CD4-positive, CD25-positive, alpha-beta regulatory T cell (primary cell): ENCODE data around the gene EPB41L2. TPM values are rescaled to one million over a fixed set of nuclear protein-coding genes. Genes with fewer than 3 reads are reported as not detected.

Experiments
- ATAC-seq, 2 donors: fragments of 150-1000 bp; cut with Tn5 transposase; one replicate each; pipeline ENCODE4 v1.10.0; 2021; ENCODE audit warnings: low read depth in 2 of 2, moderate number of reproducible peaks in 2 of 2, moderate library complexity in 1 of 2
- DNase-seq, 3 donors: peaks; one replicate each; pipeline versions ENCODE4 v3.0.0 to v3.0.0-alpha.2; 2012 to 2022; ENCODE audit warnings: mixed read lengths in 1 of 3
- H3K27ac ChIP-seq: one replicate; pipeline ENCODE4 v1.7.0; 2013; ENCODE audit warnings: mild to moderate bottlenecking, low read length; ENCODE audit not compliant: insufficient read depth, poor library complexity, severe bottlenecking
- H3K27me3 ChIP-seq: one replicate; pipeline ENCODE4 v1.7.0; 2013; ENCODE audit warnings: low read length; ENCODE audit not compliant: control insufficient read depth, insufficient read depth
- H3K36me3 ChIP-seq: one replicate; pipeline ENCODE4 v1.7.0; 2013; ENCODE audit warnings: mild to moderate bottlenecking, low read length, moderate library complexity; ENCODE audit not compliant: control insufficient read depth, insufficient read depth
- H3K4me1 ChIP-seq: 2 replicates; pipeline ENCODE4 v1.7.0; 2013; ENCODE audit warnings: mild to moderate bottlenecking, low read length; ENCODE audit not compliant: insufficient read depth, control insufficient read depth, poor library complexity, severe bottlenecking
- H3K4me3 ChIP-seq: one replicate; pipeline ENCODE4 v1.7.0; 2013; ENCODE audit warnings: low read depth, mild to moderate bottlenecking, low read length, moderate library complexity
- H3K9me3 ChIP-seq, 2 experiments: 1 replicate in 1 of 2; 2 replicates in 1 of 2; pipeline ENCODE4 v1.7.0; 2013; ENCODE audit warnings: low read length in 2 of 2, mild to moderate bottlenecking in 1 of 2, moderate library complexity in 1 of 2; ENCODE audit not compliant: control insufficient read depth in 2 of 2
- H3K27ac Mint-ChIP-seq, 3 donors: one replicate each; pipeline ENCODE4 v1.8.0; 2020 to 2022; ENCODE audit warnings: mild to moderate bottlenecking in 3 of 3, mixed read lengths in 3 of 3, moderate library complexity in 2 of 3
- H3K27me3 Mint-ChIP-seq: one replicate; pipeline ENCODE4 v1.8.0; 2022; ENCODE audit warnings: mild to moderate bottlenecking, mixed read lengths
- H3K36me3 Mint-ChIP-seq: one replicate; pipeline ENCODE4 v1.8.0; 2020; ENCODE audit warnings: mixed read lengths
- H3K4me1 Mint-ChIP-seq, 4 donors: one replicate each; pipeline ENCODE4 v1.8.0; 2020 to 2022; ENCODE audit warnings: mixed read lengths in 4 of 4, mild to moderate bottlenecking in 1 of 4
- H3K4me3 Mint-ChIP-seq, 4 donors: one replicate each; pipeline ENCODE4 v1.8.0; 2020 to 2022; ENCODE audit warnings: mild to moderate bottlenecking in 4 of 4, mixed read lengths in 4 of 4, moderate library complexity in 3 of 4
- H3K9me3 Mint-ChIP-seq, 7 donors: one replicate each; pipeline ENCODE4 v1.8.0; 2020 to 2022; ENCODE audit warnings: mixed read lengths in 7 of 7, mild to moderate bottlenecking in 3 of 7, moderate library complexity in 2 of 7
- polyA plus RNA-seq, 4 donors: library from polyadenylated mRNA; unstranded; fragments of 300-500 nt; fragmentation: Illumina TruSeq; gene quantifications; one replicate each; pipeline ENCODE4 v1.2.3, GENCODE V29; 2021
- total RNA-seq: library from RNA; stranded (reverse); gene quantifications from one replicate; pipeline ENCODE4 v1.2.3, GENCODE V29; 2022

EPB41L2 gene
- total and polyA plus RNA-seq, 5 donors from 2014 or later: 3.3 to 13.6 (median 3.8) TPM

- H3K27me3 Mint-ChIP-seq: peaks cover 11% of the 10 kb centered on the region
- no peak overlapping the region for H3K4me3 Mint-ChIP-seq
- Histone ChIP-seq H3K9me3 (peaks cover 27 to 31% of the 10 kb centered on the region in 2 experiments), H3K4me3 (no peak overlapping the region), H3K27ac (no peak overlapping the region), H3K4me1 (no peaks in the 10 kb centered on the region), H3K36me3 (no peaks in the 10 kb centered on the region), H3K27me3 (no peaks in the 10 kb centered on the region)
- H3K4me1 Mint-ChIP-seq: peaks cover 0 to 4% (median under 1%) of the 10 kb centered on the region in 4 donors
- no peak overlapping the region for H3K27ac Mint-ChIP-seq
- ATAC-seq (no peak), DNase-seq (no peak)
- peaks cover 5 to 39% (median 17%) of the 10 kb centered on the region in 7 donors for H3K9me3 Mint-ChIP-seq
- H3K36me3 Mint-ChIP-seq: peaks cover 21% of the 10 kb centered on the region
Observed at GRCh38 chr6:131052181-131052580, 10.9 kb downstream of the EPB41L2 start.

GRCh38 chr6:131051341-131051740 is 11.7 kb downstream of the EPB41L2 start:
- ATAC-seq (no peak), DNase-seq (no peak)
- Mint-ChIP-seq H3K27ac (no peak overlapping the region), H3K27me3 (peaks cover 11% of the 10 kb centered on the region), H3K36me3 (peaks cover 21% of the 10 kb centered on the region), H3K9me3 (peaks cover 2 to 33% (median 17%) of the 10 kb centered on the region in 7 donors), H3K4me3 (no peak overlapping the region), H3K4me1 (peaks cover 0 to 4% (median 0%) of the 10 kb centered on the region in 4 donors)
- no peaks in the 10 kb centered on the region for H3K27me3 ChIP-seq
- no peak overlapping the region for H3K27ac ChIP-seq
- H3K4me3 ChIP-seq: no peak overlapping the region
- H3K9me3 ChIP-seq: peaks cover 24 to 31% of the 10 kb centered on the region in 2 experiments
- no peaks in the 10 kb centered on the region for H3K4me1 ChIP-seq
- H3K36me3 ChIP-seq: no peaks in the 10 kb centered on the region

GRCh38 chr6:131049608-131050007 is 13.4 kb downstream of the EPB41L2 start:
- no peak for ATAC-seq
- Mint-ChIP-seq H3K36me3 (peaks cover 21% of the 10 kb centered on the region), H3K9me3 (peaks cover 0 to 19% (median 12%) of the 10 kb centered on the region in 7 donors), H3K4me1 (peaks cover 0 to 4% (median 0%) of the 10 kb centered on the region in 4 donors), H3K4me3 (no peak overlapping the region), H3K27ac (no peak overlapping the region), H3K27me3 (peaks cover 11% of the 10 kb centered on the region)
- Histone ChIP-seq H3K4me3 (no peak overlapping the region), H3K27ac (no peak overlapping the region), H3K36me3 (no peaks in the 10 kb centered on the region), H3K4me1 (no peaks in the 10 kb centered on the region), H3K27me3 (no peaks in the 10 kb centered on the region), H3K9me3 (peaks cover 13 to 14% of the 10 kb centered on the region in 2 experiments)
- no peak for DNase-seq

GRCh38 chr6:131048933-131049515 is 14.0 kb downstream of the EPB41L2 start:
- H3K27ac Mint-ChIP-seq: no peak overlapping the region
- peaks cover 0 to 13% (median 12%) of the 10 kb centered on the region in 7 donors for H3K9me3 Mint-ChIP-seq
- H3K27me3 Mint-ChIP-seq: peaks cover 7% of the 10 kb centered on the region
- Histone ChIP-seq H3K4me1 (no peaks in the 10 kb centered on the region), H3K27me3 (no peaks in the 10 kb centered on the region), H3K4me3 (no peak overlapping the region), H3K36me3 (no peaks in the 10 kb centered on the region), H3K27ac (no peak overlapping the region), H3K9me3 (peaks cover 7 to 8% of the 10 kb centered on the region in 2 experiments)
- peaks cover 15% of the 10 kb centered on the region for H3K36me3 Mint-ChIP-seq
- no peak for DNase-seq
- H3K4me1 Mint-ChIP-seq: peaks cover 0 to 4% (median 0%) of the 10 kb centered on the region in 4 donors
- H3K4me3 Mint-ChIP-seq: no peak overlapping the region
- no peak for ATAC-seq

- Histone ChIP-seq H3K27ac (no peak overlapping the region), H3K27me3 (no peaks in the 10 kb centered on the region), H3K9me3 (peaks cover 2 to 3% of the 10 kb centered on the region in 2 experiments), H3K36me3 (no peaks in the 10 kb centered on the region), H3K4me3 (no peak overlapping the region), H3K4me1 (no peaks in the 10 kb centered on the region)
- no peak overlapping the region for H3K27ac Mint-ChIP-seq
- H3K9me3 Mint-ChIP-seq: peaks cover 0 to 12% (median 9%) of the 10 kb centered on the region in 7 donors
- H3K4me1 Mint-ChIP-seq: peaks cover 0 to 4% (median 0%) of the 10 kb centered on the region in 4 donors
- peaks cover 14% of the 10 kb centered on the region for H3K36me3 Mint-ChIP-seq
- ATAC-seq (no peak), DNase-seq (no peak)
- peaks cover 5% of the 10 kb centered on the region for H3K27me3 Mint-ChIP-seq
- H3K4me3 Mint-ChIP-seq: no peak overlapping the region
Observed at GRCh38 chr6:131048459-131048858, 14.6 kb downstream of the EPB41L2 start.

GRCh38 chr6:131045139-131045538 is 17.9 kb downstream of the EPB41L2 start:
- Mint-ChIP-seq H3K27me3 (peaks cover 10% of the 10 kb centered on the region), H3K36me3 (peaks cover 3% of the 10 kb centered on the region), H3K27ac (no peak overlapping the region), H3K4me1 (no peaks in the 10 kb centered on the region), H3K4me3 (no peak overlapping the region), H3K9me3 (peaks cover 0 to 4% (median 0%) of the 10 kb centered on the region in 7 donors)
- Histone ChIP-seq H3K4me3 (no peak overlapping the region), H3K27me3 (no peaks in the 10 kb centered on the region), H3K9me3 (no peaks in the 10 kb centered on the region), H3K36me3 (no peaks in the 10 kb centered on the region), H3K27ac (no peak overlapping the region), H3K4me1 (no peaks in the 10 kb centered on the region)
- no peak for ATAC-seq
- DNase-seq: no peak

GRCh38 chr6:131043902-131044447 is 19.1 kb downstream of the EPB41L2 start:
- DNase-seq (no peak), ATAC-seq (no peak)
- Mint-ChIP-seq H3K4me3 (no peak overlapping the region), H3K36me3 (peaks cover 3% of the 10 kb centered on the region), H3K27ac (no peak overlapping the region), H3K27me3 (peaks cover 10% of the 10 kb centered on the region), H3K9me3 (peaks cover 0 to 4% (median 0%) of the 10 kb centered on the region in 7 donors), H3K4me1 (no peaks in the 10 kb centered on the region)
- no peaks in the 10 kb centered on the region for H3K27me3 ChIP-seq
- H3K9me3 ChIP-seq: no peaks in the 10 kb centered on the region
- H3K4me1 ChIP-seq: no peaks in the 10 kb centered on the region
- H3K27ac ChIP-seq: no peak overlapping the region
- no peak overlapping the region for H3K4me3 ChIP-seq
- no peaks in the 10 kb centered on the region for H3K36me3 ChIP-seq

GRCh38 chr6:131042664-131043063 is 20.4 kb downstream of the EPB41L2 start:
- ATAC-seq (no peak), DNase-seq (no peak)
- no peak overlapping the region for H3K4me3 ChIP-seq
- Mint-ChIP-seq H3K27ac (no peak overlapping the region), H3K9me3 (peaks cover 0 to 4% (median 0%) of the 10 kb centered on the region in 7 donors), H3K36me3 (no peaks in the 10 kb centered on the region), H3K4me3 (no peak overlapping the region), H3K4me1 (no peaks in the 10 kb centered on the region), H3K27me3 (peaks cover 10% of the 10 kb centered on the region)
- no peaks in the 10 kb centered on the region for H3K36me3 ChIP-seq
- H3K27ac ChIP-seq: no peak overlapping the region
- H3K27me3 ChIP-seq: no peaks in the 10 kb centered on the region
- H3K9me3 ChIP-seq: no peaks in the 10 kb centered on the region
- H3K4me1 ChIP-seq: no peaks in the 10 kb centered on the region
